Activated CD4-positive, CD25-positive, alpha-beta regulatory T cell treated with anti-CD3 and anti-CD28 coated beads, Interleukin-2, amount 50 U/mL, for 72 hours (primary cell): ENCODE measurements around the gene SAMD1.

Experiments used
- DNase-seq: peaks from one replicate; pipeline ENCODE4 v3.0.0; 2021

SAMD1 gene

DNA sequence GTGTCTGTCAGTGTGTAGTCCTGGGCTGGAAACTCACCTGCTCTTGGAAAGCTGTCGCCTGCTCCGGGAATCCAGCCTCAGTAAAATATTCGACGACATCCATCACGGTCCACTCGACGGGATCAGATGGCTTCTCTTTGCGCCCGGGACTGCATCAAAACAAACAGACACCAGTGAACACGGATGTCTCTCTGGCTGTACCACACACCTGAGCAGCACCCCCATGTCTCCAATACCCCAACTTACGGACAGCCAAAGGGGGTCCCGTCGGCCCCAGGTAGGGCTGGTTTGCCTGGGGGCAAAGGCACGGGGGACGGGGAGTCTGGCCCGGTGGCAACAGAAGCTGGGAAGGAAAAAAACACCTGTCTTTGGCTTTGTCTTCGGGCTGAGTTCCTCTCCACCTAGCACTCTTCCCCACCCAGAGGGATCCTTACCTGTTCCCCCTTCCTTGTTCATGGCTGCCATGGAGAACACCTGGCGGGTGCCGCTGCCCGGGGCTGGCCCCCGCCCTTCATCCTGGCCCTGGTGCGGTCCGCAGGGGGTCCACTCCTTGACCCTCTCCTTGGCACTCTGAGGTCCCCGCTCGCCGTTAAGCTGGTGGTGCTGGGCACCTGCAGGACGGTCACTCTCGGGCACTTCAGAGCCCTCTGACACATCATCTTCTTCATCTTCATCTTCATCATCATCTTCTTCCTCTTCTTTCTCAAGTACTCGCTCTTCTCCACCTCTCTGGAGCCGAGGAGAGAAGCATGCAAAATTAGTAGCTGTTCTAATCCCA, 1.7 kb downstream of the SAMD1 start:
- no peak for DNase-seq

DNA sequence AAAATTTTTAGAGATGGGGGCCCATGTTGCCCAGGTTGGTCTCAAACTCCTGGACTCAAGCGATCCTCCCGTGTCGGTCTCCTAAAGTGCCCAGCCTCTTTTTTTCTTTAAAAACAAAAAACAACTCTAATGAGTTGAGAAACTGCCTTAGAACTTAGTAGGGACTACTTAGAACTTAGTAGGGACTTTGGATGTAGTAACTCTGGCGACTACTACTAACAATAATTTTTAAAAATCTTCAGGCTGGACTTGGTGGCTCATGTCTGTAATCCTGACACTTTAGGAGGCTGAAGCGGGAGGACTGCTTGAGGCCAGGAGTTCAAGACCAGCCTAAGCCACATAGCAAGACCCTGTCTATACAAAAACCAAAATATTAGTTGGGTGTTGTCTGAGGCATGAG, 4.5 kb downstream of the SAMD1 start:
- DNase-seq = no peak

DNA sequence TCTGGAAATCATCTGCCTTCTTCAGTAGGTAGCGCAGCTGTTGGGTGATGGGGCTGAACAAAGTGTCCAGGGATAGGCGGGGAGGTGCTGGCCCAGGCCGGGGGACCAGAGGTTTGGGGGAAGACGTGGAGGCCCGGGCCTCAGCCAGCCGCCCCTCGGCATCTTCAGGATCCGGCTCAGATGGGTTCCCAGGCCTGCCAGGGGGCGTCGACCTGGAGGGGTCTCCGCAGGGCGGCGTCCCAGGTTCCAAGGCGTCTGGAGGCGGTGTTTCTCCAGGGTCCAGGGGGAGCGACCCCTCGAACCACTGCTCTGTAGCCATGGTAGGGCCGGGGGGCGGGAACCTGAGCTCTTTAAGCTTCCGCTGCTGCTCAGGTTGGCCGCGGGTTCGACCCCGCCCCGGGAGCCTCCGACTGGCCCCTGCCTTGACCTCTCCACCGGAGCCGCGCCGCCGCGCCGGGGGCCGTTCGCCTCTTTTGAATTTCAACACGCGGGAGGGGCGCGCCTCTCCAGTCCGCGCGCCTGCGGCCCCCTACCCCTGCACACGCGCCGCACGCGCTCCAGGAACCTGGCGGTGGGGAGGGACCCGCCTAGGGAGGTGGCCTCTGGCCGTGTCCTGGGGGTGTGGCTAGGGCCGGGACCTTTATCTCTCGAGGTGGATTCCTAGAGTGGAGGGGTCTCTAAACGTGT, 5.1 kb downstream of the SAMD1 start, which contains the start of gene C19orf67:
Gene C19orf67, minus strand, starts transcription at position 475 of the 687 bp plus-strand sequence. Its CDS starts 156 bp downstream, at position 319.
- DNase-seq = no peak

DNA sequence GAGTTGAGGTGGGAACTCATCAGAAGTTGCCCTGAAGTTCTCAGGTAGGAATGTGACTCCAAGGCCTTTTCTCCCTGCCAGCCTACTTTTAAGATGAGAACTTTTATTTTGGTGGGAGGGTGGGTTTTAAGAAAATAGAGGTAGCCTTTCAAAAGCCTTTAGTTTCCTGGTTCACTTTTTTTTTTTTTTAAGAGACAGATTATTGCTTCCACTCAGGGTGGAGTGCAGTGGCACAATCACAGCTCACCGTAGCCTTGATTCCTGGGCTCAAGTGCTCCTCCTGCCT, 7.9 kb downstream of the SAMD1 start:
- DNase-seq = no peak

DNA sequence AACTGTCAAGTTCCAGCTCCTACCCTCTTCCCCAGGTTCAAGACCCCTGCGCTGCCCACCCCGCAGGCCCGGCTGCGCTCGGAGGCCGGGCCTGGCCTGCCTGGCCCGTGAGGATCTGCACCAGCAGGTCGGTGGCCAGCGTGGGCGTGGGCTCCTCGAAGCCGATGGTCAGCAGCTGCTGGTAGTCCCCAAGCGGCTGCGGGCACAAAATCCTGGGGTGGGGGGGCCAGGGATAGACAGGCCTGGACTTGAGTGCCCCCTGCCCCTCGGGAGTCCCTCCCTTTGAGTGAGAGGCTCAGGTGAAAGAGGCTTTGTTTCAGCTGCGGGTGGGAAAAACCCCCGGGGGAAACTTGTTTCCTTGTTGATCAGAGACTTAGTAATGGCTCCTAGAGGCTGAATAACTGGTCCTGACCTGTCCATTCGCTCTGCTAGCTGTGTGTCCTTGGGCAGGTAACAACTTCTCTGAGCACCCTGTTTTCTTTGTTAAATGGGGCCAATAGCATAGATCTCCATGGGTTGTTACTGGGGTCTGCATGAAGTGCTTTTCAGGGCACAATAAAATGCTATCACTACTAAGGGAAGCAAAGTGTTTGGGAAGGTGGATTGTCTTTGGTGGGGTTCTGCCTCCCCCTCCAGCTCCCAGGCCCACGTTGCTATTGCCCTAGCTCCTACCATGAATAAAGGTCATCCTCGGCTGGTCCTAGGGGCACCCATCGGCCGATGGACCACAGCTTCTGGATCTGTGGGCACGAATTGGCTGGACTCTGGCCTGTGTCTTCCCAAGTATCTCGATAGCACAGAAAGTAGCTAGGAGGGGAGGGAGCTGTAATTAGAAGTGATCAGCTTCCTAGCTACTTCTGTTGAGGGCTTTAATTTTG, 8.5 kb downstream of the SAMD1 start:
- no peak for DNase-seq

DNA sequence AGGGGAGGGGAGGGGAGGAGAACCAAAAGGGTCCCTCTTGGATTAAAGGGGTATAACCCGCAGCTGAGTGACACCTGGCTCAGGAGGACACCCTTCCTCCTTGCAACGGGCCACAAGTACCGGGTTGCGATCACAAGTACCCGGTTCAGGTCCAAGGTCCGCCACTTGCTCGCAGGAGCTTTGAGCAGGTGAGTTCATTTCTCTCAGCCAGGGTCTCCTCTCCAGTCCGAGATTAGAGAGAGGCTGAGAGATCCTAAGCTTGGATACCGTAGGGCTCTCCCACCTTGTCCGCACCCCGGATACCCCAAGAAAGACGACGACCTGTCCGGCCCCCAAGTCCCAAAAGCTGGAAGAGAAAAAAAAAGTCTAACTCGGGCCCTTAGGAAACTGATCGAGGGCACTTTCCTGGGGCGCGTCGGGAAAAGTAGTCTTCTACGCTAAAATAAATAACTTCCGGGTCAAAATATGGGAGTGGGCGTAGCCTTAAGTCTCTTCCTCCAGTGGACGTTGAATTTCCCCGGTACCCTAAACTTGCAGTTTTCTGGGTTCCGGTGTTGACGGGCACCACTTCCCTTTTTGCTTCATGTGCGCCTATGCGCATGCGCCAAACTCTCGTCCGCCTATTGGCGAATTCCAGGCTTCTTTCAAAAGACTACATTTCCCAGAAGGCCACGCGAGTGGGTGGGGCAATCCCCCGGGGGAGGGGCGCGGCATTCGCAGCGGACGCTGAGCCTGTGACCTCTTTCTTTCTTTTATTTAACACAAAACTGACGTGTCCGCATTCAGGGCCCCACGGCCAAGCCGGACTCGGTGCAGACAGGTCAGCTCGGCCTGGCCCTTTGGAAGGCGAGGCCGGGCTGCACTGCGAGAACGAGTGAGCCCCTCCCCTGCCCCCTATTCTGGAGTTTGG, 9.4 kb downstream of the SAMD1 start:
- peak; percentile 99 for DNase-seq

DNA sequence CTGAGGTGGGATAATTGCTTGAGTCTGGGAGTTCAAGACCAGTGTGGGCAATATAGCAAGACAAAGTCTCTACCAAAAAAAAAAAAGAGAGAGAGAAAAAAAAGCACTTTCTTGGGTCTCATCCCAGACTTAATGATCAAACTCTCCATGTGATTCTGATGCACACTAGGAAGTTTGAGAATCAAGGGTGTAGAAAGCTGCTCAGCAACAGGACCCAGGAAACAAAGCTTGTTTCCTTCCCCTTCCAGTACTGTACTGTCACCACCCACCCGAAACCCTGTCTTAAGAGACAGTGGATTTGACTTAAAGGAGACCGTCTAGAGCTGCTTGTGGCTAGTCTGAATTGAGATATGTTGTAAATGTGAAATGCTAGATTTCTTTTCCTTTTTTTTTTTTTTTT, 12.1 kb downstream of the SAMD1 start:
- DNase-seq = no peak

DNA sequence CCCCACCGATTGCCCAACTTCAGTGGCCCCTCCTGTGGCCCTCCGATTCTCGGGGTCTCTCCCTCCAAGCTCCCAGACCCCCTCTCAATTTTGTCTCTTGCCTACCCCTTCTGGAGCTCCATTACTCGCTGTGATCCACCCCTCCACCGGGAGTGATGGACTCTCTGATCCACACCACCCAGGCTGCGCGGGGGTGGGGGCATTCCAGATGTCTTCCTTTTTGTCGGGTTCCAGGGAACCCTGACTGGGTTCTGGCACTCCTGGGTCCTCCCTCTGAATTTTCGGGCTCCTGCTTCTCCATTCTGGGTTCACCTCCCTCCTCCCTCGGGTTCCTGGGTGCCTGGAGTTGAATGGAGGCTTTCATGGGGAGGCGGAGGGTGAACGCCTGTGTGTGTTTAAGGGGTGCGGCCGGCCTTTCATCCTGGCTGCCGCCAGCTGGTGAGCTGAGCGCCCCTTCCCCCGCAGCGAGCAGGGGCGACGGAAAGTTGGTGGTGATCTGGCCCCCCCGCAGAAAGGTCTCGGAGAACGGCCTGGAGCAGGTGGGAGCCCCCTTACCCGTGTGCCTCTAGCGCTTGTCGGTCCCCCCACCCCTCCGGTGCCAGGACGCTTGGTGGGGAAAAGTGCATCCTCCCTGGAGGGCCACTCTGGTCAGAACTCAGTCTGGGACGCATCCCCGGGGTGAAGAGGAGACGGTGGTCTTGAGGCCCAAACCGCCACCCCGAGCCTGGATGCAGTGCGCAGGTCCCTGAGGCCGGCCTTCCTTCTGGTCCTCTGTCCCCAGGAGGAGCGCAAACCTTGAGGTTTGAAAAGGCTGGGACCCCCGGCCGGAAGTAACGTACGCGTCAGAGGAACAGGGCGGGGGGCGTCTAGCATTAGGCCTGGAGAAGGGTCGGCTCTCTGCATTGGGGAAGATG, 16.4 kb downstream of the SAMD1 start:
- no peak for DNase-seq

DNA sequence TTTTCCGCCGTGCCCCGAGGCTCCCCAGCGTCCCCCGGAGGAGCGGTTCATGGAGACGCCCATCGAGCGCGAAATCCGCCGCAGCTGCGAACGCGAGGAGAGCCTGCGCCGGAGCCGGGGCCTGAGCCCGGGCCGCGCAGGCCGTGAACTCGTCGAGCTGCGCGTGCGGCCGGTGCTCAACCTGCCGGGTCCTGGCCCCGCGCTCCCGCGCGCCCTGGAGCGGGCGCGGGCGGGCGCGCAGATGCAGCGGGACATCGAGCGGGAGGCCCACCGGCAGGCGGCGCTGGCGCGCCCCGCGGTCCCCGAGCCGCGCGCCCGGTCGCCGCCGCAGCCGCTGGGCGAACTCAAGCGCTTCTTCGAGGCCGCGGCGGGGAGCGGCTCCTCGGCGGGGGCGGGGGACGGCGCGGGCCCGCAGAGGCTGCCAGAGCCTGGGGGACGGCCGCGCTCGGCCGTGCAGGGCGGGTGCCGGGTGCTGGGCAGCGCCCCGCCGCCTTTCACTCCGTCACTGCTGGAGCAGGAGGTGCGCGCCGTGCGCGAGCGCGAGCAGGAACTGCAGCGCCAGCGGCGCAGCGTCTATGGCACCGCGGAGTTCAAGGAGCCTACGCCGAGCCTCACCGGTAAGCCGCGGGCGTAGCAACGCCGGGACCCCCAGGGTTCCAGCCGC, 17.2 kb downstream of the SAMD1 start:
- DNase-seq = peak; percentile 86

DNA sequence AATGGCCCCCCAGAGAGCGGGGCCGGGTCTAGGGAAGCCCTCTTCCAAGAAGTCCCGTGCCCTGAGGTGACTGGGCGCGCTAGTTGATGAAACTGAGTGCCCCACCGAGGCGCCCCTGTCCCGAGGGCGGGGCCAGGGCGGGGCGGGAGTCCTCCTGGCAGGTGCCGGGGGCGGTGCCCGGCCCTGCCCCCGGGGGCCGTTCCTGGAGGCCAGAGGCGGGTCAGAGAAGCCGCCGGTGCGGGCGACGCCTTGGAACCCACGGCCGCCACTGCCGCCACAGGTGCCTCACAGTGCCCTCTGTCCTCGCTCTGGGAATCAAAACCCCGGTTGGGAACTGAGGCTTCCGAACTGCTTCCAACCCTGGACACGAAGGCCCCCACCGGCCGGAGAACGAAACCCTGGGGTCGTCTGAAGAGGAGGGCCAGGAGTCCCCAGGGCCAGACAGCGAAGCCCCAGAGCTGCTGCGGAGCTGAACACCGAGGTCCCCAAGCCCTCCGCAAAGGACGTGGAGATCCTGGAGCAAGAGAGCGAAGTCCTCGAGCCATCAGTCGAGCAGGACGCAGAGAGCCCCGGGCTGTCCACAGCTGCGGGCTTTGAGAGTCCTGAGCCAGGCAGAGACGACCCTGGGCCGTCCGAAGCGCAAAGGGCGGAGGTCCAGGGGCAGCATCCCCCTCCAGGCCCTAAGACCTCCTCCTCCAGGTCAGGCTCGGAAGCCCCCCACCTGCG, 17.9 kb downstream of the SAMD1 start, which contains the start of gene MISP3:
Gene MISP3, plus strand, starts transcription at position 252 of the 726 bp plus-strand sequence. CDS start 524 bp downstream, outside the sequence.
- DNase-seq = no peak

DNA sequence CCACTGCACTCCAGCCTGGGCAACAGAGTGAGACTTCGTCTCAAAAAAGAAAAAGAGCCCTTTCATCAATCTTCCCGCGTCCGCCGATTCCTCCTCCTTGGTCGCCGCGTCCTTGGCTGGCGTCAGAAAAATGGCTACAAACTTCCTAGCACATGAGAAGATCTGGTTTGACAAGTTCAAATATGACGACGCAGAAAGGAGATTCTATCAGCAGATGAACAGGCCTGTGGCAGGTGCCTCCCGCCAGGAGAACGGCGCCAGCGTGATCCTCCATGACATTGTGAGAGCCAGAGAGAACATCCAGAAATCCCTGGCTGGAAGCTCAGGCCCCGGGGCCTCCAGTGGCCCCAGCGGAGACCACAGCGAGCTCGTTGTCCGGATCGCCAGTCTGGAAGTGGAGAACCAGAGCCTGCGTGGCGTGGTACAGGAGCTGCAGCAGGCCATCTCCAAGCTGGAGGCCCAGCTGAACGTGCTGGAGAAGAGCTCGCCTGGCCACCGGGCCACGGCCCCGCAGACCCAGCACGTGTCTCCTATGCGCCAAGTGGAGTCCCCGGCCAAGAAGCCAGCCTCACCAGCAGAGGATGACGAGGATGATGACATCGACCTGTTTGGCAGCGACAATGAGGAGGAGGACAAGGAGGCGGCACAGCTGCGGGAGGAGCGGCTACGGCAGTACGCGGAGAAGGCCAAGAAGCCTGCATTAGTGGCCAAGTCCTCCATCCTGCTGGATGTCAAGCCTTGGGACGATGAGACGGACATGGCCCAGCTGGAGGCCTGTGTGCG, 20.1 kb downstream of the SAMD1 start:
- no peak for DNase-seq

DNA sequence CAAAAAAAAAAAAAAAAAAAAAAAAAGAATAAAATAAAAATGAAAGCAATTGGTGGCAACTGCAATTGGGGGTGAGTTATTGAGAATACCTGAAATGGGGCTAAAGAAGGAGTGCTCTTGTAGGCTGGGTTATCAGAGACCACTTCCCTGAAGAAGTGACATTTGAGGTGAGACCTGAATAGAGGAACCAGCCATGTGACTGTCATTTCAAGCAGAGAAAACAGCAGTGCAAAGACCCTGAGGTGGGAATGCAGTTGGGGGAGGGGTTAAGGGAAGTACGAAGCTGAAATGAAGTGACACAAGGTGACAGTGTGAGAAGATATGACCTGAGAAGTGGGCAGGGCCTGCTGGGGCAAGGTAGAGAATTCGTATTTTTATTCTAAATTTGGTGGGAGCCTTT, 24.4 kb downstream of the SAMD1 start:
- no peak for DNase-seq

DNA sequence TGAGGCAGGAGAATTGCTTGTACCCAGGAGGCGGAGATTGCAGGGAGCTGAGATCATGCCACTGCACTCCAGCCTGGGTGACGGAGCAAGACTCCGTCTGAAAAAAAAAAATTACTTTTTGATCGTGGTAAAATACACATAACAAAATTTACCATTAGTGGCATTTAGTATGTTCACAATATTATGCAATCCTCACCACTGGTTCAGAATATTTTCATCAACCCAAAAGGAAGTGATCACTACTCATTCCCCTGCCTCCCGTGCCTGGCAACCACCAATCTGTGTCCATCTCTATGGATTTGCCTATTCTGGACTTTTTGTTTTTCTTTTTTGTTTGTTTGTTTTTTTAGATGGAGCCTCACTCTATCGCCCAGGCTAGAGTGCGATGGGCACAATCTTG, 27.4 kb downstream of the SAMD1 start:
- DNase-seq = no peak

DNA sequence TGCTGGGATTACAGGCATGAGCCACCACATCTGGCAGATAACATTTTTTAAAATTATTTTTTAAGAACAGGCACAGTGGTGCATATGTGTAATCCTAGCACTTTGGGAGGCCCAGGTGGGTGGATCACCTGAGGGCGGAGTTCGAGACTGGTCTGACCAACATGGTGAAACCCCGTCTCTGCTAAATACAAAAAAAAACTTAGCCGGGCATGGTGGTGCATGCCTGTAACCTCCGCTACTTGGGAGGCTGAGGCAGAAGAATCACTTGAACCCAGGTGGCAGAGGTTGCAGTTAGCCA, 28.0 kb downstream of the SAMD1 start:
- no peak for DNase-seq

DNA sequence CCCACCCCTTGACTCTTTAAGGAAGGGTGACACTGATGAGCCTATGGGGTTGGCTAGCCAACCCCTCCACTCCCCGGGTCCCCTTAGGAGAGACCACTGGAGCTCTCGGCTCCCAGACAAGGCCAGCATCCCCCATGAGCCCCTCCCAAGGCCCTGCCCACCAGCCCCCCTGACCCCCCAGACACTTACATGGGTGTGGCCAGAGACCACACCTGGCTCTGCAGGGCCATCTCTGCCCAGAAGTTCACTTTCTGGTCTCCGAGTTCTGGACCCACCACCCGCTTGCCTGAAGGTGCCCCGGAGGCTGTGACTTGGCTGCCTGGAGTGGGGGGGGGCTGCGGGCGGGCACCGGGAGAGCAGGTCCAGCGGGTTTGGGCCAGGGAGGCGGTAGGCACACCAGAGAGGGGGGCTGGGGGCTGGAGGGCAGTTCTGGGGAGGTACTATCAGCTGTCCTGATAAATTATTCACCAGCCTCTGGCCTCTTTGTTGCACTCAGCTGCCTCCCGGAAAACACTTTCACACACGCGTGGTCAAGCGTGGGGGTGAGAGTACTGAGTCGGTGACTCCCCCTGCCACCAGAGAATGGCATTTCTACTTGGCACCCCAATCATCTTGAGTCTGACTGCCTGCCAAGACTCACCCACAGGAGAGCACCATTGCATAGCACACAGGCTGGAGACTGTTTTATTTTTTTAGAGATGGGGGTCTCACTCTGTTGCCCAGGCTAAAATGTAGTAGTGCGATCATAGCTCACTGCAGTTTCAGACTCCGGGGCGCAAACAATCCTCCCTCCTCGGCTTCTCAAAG, 28.6 kb downstream of the SAMD1 start, which contains the start of gene PALM3:
Gene PALM3, minus strand, starts transcription at position 326 of the 807 bp plus-strand sequence. Its CDS starts 96 bp downstream, at position 230.
- no peak for DNase-seq

DNA sequence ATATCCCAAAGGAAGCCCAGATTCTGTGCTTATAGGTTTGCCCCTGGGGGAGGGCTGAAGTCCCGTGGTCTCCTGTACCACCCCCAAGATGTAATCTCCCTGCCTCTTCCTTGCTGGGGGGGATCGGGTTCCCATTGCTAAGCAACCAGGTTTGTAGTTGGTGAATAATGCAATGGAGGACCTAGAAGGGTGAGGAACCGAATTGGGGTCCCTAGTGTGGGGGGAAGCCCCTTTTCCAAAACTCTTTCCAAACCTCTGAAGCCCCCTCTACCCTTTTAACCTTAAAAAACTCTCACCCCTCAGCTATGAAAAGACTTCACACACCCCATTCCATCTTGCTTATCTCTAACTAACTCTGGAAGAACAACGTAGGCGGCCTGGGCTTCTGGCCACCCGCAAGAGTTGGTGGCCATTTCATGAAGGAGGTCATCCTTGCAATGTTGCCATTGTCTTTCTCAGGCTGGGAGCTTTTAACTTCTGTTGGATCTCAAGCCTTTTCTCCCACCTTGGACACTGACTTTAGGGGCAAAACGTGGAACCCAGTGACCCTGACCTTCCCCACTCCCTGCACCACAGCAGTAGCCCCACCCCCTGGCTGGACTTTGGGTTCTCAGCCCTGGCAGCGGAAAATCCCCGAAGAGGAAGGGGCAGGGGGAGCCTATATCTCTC, 29.3 kb downstream of the SAMD1 start:
- DNase-seq = no peak

DNA sequence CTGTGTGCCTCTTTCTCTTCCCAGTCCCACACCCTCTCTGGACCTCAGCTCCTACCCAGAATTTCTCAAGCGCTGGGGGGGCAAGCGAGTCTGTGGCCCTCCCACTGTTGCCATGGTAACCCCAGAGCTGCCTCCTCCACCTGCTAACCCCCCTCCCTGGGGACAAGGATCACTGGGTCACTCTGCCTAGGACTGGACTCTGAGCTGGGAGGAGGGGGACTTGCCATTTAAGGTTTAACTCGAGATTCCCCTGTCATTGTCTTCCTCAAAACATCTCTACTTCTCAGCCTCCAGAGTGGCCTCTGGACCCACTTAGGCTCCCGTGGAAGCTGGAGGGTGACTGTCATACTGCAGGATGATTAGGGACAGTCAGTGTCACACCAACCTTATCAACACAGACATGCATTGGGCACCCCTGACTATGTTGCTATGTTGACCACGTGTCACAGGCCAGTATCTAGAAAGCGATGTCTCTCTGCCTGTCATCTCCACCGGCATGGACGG, 30.8 kb downstream of the SAMD1 start:
- no peak for DNase-seq

DNA sequence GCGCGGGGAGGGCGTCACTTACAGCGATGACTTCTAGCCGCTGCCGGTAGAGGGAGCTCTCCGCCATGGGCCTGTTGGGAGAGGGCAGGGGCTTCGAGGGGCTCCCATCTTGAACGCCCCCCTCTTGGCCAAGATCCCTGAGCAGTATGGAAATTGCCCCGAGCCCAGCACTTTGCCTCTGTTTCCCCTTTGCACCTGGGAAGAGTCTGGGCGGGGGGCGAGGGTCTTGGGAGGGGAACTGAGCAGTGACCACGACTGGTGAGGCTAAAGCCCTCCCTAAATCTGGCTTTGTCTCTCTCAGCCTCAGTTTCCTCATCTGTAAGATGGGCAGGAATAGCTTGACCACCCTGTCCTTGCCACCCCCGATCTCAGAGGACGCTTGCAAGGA, 31.5 kb downstream of the SAMD1 start:
- peak; percentile 48 for DNase-seq
